ENCODE results near the gene EQTN. TPM values are rescaled to one million over a fixed set of nuclear protein-coding genes. Genes with fewer than 3 reads are reported as not detected.
A peak's percentile ranks its signal among the peaks of the same experiment; 100 is the strongest.

EQTN gene
- total and polyA plus RNA-seq, 2 experiments from 2014 or later: not detected

DNA sequence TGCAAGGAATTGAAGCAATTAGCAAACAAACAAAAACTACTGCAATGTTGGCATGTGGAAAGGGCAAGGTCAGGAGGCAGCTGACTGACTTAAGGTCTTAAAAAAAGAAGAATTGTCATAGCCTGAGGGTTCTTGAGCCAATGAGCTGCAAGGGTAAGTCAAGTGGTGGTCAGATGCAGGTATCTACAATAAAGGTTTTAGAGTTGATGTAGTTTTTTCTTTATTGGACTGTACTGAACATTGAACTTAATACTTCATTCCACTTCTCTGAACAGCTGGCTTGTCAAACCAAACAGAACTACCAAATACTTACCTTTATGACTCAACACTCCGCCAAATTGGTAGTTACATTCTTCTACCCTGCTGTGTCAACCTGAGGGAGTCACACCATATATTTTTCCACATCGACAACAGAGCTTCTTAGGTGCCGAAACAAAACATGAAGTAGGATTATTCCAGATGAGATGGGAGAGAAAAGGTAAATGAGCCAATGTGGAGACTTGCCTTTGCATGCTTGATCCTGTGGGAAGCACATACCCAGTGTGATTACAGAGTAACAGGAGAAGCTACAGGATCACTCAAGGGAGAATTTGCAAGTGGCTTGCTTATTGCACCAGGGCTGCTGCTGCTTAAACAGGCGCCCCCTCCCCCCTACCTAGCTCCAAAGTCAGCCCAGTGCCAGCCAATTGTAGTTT lies 35.3 kb downstream of the EQTN start:
- no peak overlapping the region for H3K4me2 ChIP-seq (ENCODE audit: unreplicated experiment)
- no peaks in the 10 kb centered on the region for H3K9me2 ChIP-seq (ENCODE audit: insufficient read depth)
- no peaks in the 10 kb centered on the region for H3F3A ChIP-seq (ENCODE audit: insufficient read depth)
- no peaks in the 10 kb centered on the region for H4K20me1 ChIP-seq (ENCODE audit: insufficient read depth)
- no peaks in the 10 kb centered on the region for H3K9me3 ChIP-seq (ENCODE audit: low read depth)
- no peaks in the 10 kb centered on the region for H3K36me3 ChIP-seq (ENCODE audit: low read depth)
- H3K79me2 ChIP-seq (ENCODE audit: insufficient read depth): no peaks in the 10 kb centered on the region
- no peak overlapping the region for H3K4me3 ChIP-seq
- no peaks in the 10 kb centered on the region; the same call in none of the 2 replicates for H3K27me3 ChIP-seq (replicated peaks; ENCODE audit: insufficient read depth)
- H2AFZ ChIP-seq: no peak overlapping the region
- TF ChIP-seq EZH2 (IDR thresholded peaks at IDR 0.05; ENCODE audit: insufficient read depth, poor library complexity, severe bottlenecking) (no peak), EZH2phosphoT487 (IDR thresholded peaks at IDR 0.05; ENCODE audit: insufficient read depth, low read depth) (no peak)
- H3K9ac ChIP-seq: no peak overlapping the region
- H3K27ac ChIP-seq: no peak overlapping the region
- in situ Hi-C loops (cut with MboI): no loop called here
- DNase-seq: peak; percentile 28
- 52 to 55% methylated on average over 4 of the region's 4 CpGs for WGBS, 2 experiments (ENCODE audit: low coverage in 1 of 2, low lambda C conversion rate in 2 of 2, missing lambda C conversion rate in 2 of 2)
- H3K4me1 ChIP-seq (ENCODE audit: insufficient read depth): peaks cover 4% of the 10 kb centered on the region; the same call in 1 of the 2 replicates

- H3K9me3 ChIP-seq (ENCODE audit: low read depth): no peaks in the 10 kb centered on the region
- no peaks in the 10 kb centered on the region; the same call in none of the 2 replicates for H3K27me3 ChIP-seq (replicated peaks; ENCODE audit: insufficient read depth)
- no peak overlapping the region for H3K4me3 ChIP-seq
- no peak for DNase-seq
- in situ Hi-C loops (cut with MboI): no loop called here
- no peak overlapping the region for H3K9ac ChIP-seq
- H2AFZ ChIP-seq: no peak overlapping the region
- no peak overlapping the region for H3K4me2 ChIP-seq (ENCODE audit: unreplicated experiment)
- no peaks in the 10 kb centered on the region for H3K9me2 ChIP-seq (ENCODE audit: insufficient read depth)
- TF ChIP-seq EZH2phosphoT487 (IDR thresholded peaks at IDR 0.05; ENCODE audit: insufficient read depth, low read depth) (no peak), EZH2 (IDR thresholded peaks at IDR 0.05; ENCODE audit: insufficient read depth, poor library complexity, severe bottlenecking) (no peak)
- no peaks in the 10 kb centered on the region for H3F3A ChIP-seq (ENCODE audit: insufficient read depth)
- H3K4me1 ChIP-seq (ENCODE audit: insufficient read depth): peaks cover 4% of the 10 kb centered on the region; the same call in 1 of the 2 replicates
- H4K20me1 ChIP-seq (ENCODE audit: insufficient read depth): no peaks in the 10 kb centered on the region
- H3K36me3 ChIP-seq (ENCODE audit: low read depth): no peaks in the 10 kb centered on the region
- 46 to 48% methylated on average over 8 of the region's 8 CpGs for WGBS, 2 experiments (ENCODE audit: low coverage in 1 of 2, low lambda C conversion rate in 2 of 2, missing lambda C conversion rate in 2 of 2)
- no peak overlapping the region for H3K27ac ChIP-seq
- H3K79me2 ChIP-seq (ENCODE audit: insufficient read depth): no peaks in the 10 kb centered on the region
Measured at GRCh38 chr9:27260789-27261516, 36.0 kb downstream of the EQTN start.

DNA sequence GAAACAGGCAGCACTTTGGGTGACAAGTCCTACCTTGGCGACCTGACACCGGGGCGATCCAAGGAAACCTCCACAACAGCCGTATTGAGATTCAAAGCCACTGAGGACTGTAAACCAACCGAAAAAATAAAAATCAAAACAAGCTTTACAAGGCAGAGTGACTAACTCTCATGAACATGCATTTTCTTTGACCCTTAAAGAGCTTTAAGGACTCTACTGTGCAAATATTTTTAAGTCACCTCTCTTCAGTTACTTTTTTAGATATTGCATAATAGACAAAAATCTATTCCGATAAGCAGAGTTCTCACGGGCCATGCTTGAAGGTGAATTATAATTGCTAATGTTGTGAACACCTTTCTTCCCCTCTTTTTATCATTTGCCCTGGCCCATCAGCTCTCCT lies 38.3 kb downstream of the EQTN start:
- H3K36me3 ChIP-seq (ENCODE audit: low read depth): no peaks in the 10 kb centered on the region
- in situ Hi-C loops (cut with MboI): no loop called here
- H3K4me1 ChIP-seq (ENCODE audit: insufficient read depth): peaks cover 4% of the 10 kb centered on the region; the same call in 1 of the 2 replicates
- TF ChIP-seq EZH2phosphoT487 (IDR thresholded peaks at IDR 0.05; ENCODE audit: insufficient read depth, low read depth): no peak
- no peak for TF ChIP-seq EZH2 (IDR thresholded peaks at IDR 0.05; ENCODE audit: insufficient read depth, poor library complexity, severe bottlenecking)
- H3K79me2 ChIP-seq (ENCODE audit: insufficient read depth): no peaks in the 10 kb centered on the region
- no peaks in the 10 kb centered on the region for H4K20me1 ChIP-seq (ENCODE audit: insufficient read depth)
- no peak for DNase-seq
- H3K4me2 ChIP-seq (ENCODE audit: unreplicated experiment): no peak overlapping the region
- WGBS, 2 experiments (ENCODE audit: low coverage in 1 of 2, low lambda C conversion rate in 2 of 2, missing lambda C conversion rate in 2 of 2): 69 to 70% methylated on average over 7 of the region's 7 CpGs
- H3K9me2 ChIP-seq (ENCODE audit: insufficient read depth): no peaks in the 10 kb centered on the region
- H3F3A ChIP-seq (ENCODE audit: insufficient read depth): no peaks in the 10 kb centered on the region
- H3K27me3 ChIP-seq (replicated peaks; ENCODE audit: insufficient read depth): no peaks in the 10 kb centered on the region; the same call in none of the 2 replicates
- no peak overlapping the region for H3K4me3 ChIP-seq
- H3K27ac ChIP-seq: no peak overlapping the region
- H2AFZ ChIP-seq: no peak overlapping the region
- H3K9me3 ChIP-seq (ENCODE audit: low read depth): no peaks in the 10 kb centered on the region
- no peak overlapping the region for H3K9ac ChIP-seq

DNA sequence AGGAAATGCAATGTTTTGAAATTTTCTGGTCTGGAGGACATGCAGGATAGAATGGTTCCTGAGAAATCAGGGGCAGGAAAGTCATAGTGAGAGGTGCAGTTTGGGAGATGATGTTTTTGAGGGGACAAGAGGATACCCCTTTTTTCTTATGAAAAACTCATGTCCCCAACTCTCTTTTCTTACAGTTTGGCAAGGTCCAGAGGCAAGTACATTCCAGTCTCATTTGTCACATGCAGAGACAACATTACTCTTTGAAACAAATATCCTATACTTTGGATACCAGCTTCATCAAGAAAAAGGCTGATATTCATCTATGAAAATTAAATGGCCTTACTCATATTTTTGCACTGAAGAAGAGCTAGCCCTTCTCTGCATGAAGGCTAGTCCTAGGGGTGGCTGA lies 48.2 kb downstream of the EQTN start:
- no peaks in the 10 kb centered on the region for H4K20me1 ChIP-seq (ENCODE audit: insufficient read depth)
- no peaks in the 10 kb centered on the region for H3K9me2 ChIP-seq (ENCODE audit: insufficient read depth)
- peak; percentile 41 for DNase-seq
- no peak overlapping the region for H3K27ac ChIP-seq
- H3K4me2 ChIP-seq (ENCODE audit: unreplicated experiment): peak overlapping the region; percentile 32
- H3K36me3 ChIP-seq (ENCODE audit: low read depth): no peaks in the 10 kb centered on the region
- H3F3A ChIP-seq (ENCODE audit: insufficient read depth): peaks cover 17% of the 10 kb centered on the region
- peaks cover 13% of the 10 kb centered on the region for H3K4me1 ChIP-seq (ENCODE audit: insufficient read depth)
- no peak overlapping the region for H3K4me3 ChIP-seq
- H2AFZ ChIP-seq: peak overlapping the region; percentile 70
- H3K27me3 ChIP-seq (replicated peaks; ENCODE audit: insufficient read depth): no peaks in the 10 kb centered on the region
- no peak overlapping the region for H3K9ac ChIP-seq
- TF ChIP-seq EZH2phosphoT487 (IDR thresholded peaks at IDR 0.05; ENCODE audit: insufficient read depth, low read depth) (no peak), EZH2 (IDR thresholded peaks at IDR 0.05; ENCODE audit: insufficient read depth, poor library complexity, severe bottlenecking) (no peak)
- H3K9me3 ChIP-seq (ENCODE audit: low read depth): no peaks in the 10 kb centered on the region
- in situ Hi-C loops (cut with MboI): no loop called here
- H3K79me2 ChIP-seq (ENCODE audit: insufficient read depth): no peaks in the 10 kb centered on the region
